Right lobe of liver (tissue), 6 donors: ENCODE data around the gene RDX. TPM values are rescaled to one million over a fixed set of nuclear protein-coding genes. Genes with fewer than 3 reads are reported as not detected.
A peak's percentile ranks its signal among the peaks of the same experiment; 100 is the strongest.

Experiments
- ATAC-seq, 4 donors: fragments of 200-7000 bp; cut with Tn5 transposase; one replicate each; pipeline ENCODE4 v1.9.1; 2020; ENCODE audit warnings: mild to moderate bottlenecking in 4 of 4, moderate library complexity in 4 of 4
- DNase-seq, 3 donors: peaks; one replicate each; pipeline ENCODE4 v3.0.0-alpha.2; 2020
- H3K27ac ChIP-seq, 3 donors: fragments of 200-600 bp; one replicate each; pipeline ENCODE4 v1.8.0; 2022
- H3K27me3 ChIP-seq, 2 donors: fragments of 200-600 bp; one replicate each; pipeline ENCODE4 v1.8.0; 2022
- H3K36me3 ChIP-seq, 4 donors: fragments of 200-600 bp; sonication (generic) in 1 of 4; one replicate each; pipeline versions ENCODE4 v1.5.1 to v1.8.0; 2017 to 2022; ENCODE audit warnings: control low read depth in 1 of 4
- H3K4me1 ChIP-seq, 4 donors: fragments of 200-600 bp; sonication (generic) in 1 of 4; one replicate each; pipeline versions ENCODE4 v1.5.1 to v1.8.0; 2017 to 2022; ENCODE audit warnings: control low read depth in 1 of 4
- H3K4me3 ChIP-seq, 3 donors: fragments of 200-600 bp; one replicate each; pipeline ENCODE4 v1.8.0; 2022
- H3K9me3 ChIP-seq, 4 donors: fragments of 200-600 bp; sonication (generic) in 1 of 4; one replicate each; pipeline versions ENCODE4 v1.5.1 to v1.8.0; 2017 to 2022; ENCODE audit warnings: control low read depth in 1 of 4
- POLR2A ChIP-seq: fragments of 450-650 bp; IDR thresholded peaks from one replicate; pipeline ENCODE4 v1.6.1; 2017; ENCODE audit warnings: antibody characterized with exemption, mild to moderate bottlenecking
- WGBS: methylation state at CpG from one replicate; pipeline ENCODE4 v1.1.6; 2018; ENCODE audit warnings: low coverage, low lambda C conversion rate; ENCODE audit not compliant: insufficient coverage; ENCODE audit errors: missing lambda C conversion rate; 5-methylcytosine and 5-hydroxymethylcytosine counted together
- intact Hi-C, 2 donors: fragments of 100-400 bp; cut with DNase I; formaldehyde crosslinking; loops; one replicate each; pipeline versions ENCODE4 v1.11.2 to v1.14.1; 2022
- total RNA-seq, 6 experiments: library from RNA; depleted of rRNA in 2 of 6; stranded (reverse); fragments of >200 nt in 2 of 6; fragmentation: NEBNext Ultra II Directional in 3 of 6; extraction: Animal tissue kit (Norgen Biotek cat#: 25700) in 3 of 6; gene quantifications; one replicate each; pipeline versions ENCODE4 v1.1.0 to v1.2.4, GENCODE V29; 2016 to 2023
- TF ChIP-seq, protein P1 (sequence below), 4 donors: fragments of 200-600 bp in 3 of 4; fragments of 450-650 bp in 1 of 4; IDR thresholded peaks; one replicate each; pipeline versions ENCODE4 v1.5.1 to v1.8.0; 2016 to 2022; ENCODE audit warnings: antibody characterized with exemption in 4 of 4, mild to moderate bottlenecking in 2 of 4
- donor health status: DM: no; HTN: yes; CAD: no.
- donor health status: DM: no; HTN: no; CAD: no.
- donor health status: DM: no; HTN: no; CAD: no.
- donor health status: DM: no; HTN: yes; CAD: no.
- donor health status: DM: no; HTN: yes; CAD: no.

RDX gene
- total RNA-seq, 6 experiments from 2014 or later = 47.1 to 87.8 (median 81.8) TPM

DNA sequence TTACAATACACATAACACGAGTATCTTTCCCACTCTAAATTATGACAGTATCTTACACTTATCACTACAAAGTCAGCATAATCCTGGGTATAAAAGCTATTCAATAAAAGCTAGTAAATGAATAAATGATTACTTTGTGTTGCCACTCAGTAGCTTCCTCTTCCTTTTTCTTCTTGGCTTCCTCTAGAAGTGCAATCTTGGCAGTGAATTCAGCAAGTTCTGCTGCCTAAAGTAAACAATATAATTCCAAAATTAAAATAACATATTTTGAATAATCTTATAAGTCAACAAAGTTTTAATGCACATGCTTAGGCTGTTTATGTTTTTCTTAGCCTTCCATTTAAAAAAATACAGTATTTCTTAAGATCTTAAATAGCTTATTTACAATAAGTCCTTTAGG, 60.4 kb downstream of the RDX start:
- H3K27me3 ChIP-seq = no peaks in the 10 kb centered on the region
- DNase-seq (no peak), ATAC-seq (peak in 1 of 4 donors; percentile 36)
- WGBS = 75% methylated on average over 1 of the region's 1 CpG
- intact Hi-C loops = no loop called here
- no peaks in the 10 kb centered on the region for H3K9me3 ChIP-seq
- H3K36me3 ChIP-seq = peaks cover 0 to 59% (median 17%) of the 10 kb centered on the region in 4 donors
- H3K4me3 ChIP-seq = no peak overlapping the region
- no peaks in the 10 kb centered on the region for H3K4me1 ChIP-seq
- no peak overlapping the region for H3K27ac ChIP-seq
- no peak for TF ChIP-seq POLR2A

DNA sequence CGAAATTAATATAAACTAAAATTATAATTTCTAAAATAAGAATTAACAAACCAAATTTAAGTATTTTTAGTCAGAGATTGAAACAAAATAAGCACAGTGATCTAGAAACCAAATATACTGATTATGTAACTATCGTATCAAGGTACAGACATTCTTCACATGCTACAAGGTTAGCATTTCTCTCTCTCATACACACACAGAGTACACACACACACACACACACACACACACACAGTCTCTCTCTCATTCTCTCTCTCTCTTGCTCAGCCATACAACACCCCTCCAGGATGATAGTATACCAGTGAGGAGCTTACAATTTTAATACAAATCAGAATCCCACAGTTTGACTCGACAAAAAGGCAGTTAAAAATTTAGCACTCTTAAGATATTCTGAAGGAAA, 66.0 kb downstream of the RDX start:
- Histone ChIP-seq H3K27me3 (no peaks in the 10 kb centered on the region), H3K4me1 (no peaks in the 10 kb centered on the region), H3K36me3 (peaks cover 0 to 38% (median 13%) of the 10 kb centered on the region in 4 donors), H3K4me3 (no peak overlapping the region), H3K27ac (peak overlapping the region in 1 of 3 donors; percentile 51), H3K9me3 (no peaks in the 10 kb centered on the region)
- 50% methylated on average over 3 of the region's 3 CpGs for WGBS
- DNase-seq = no peak
- peak; percentile 79 to 98 (median 86) for ATAC-seq
- intact Hi-C loops = no loop called here
- TF ChIP-seq, protein P1, sequence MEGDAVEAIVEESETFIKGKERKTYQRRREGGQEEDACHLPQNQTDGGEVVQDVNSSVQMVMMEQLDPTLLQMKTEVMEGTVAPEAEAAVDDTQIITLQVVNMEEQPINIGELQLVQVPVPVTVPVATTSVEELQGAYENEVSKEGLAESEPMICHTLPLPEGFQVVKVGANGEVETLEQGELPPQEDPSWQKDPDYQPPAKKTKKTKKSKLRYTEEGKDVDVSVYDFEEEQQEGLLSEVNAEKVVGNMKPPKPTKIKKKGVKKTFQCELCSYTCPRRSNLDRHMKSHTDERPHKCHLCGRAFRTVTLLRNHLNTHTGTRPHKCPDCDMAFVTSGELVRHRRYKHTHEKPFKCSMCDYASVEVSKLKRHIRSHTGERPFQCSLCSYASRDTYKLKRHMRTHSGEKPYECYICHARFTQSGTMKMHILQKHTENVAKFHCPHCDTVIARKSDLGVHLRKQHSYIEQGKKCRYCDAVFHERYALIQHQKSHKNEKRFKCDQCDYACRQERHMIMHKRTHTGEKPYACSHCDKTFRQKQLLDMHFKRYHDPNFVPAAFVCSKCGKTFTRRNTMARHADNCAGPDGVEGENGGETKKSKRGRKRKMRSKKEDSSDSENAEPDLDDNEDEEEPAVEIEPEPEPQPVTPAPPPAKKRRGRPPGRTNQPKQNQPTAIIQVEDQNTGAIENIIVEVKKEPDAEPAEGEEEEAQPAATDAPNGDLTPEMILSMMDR (IDR thresholded peaks at IDR 0.05) = no peak

DNA sequence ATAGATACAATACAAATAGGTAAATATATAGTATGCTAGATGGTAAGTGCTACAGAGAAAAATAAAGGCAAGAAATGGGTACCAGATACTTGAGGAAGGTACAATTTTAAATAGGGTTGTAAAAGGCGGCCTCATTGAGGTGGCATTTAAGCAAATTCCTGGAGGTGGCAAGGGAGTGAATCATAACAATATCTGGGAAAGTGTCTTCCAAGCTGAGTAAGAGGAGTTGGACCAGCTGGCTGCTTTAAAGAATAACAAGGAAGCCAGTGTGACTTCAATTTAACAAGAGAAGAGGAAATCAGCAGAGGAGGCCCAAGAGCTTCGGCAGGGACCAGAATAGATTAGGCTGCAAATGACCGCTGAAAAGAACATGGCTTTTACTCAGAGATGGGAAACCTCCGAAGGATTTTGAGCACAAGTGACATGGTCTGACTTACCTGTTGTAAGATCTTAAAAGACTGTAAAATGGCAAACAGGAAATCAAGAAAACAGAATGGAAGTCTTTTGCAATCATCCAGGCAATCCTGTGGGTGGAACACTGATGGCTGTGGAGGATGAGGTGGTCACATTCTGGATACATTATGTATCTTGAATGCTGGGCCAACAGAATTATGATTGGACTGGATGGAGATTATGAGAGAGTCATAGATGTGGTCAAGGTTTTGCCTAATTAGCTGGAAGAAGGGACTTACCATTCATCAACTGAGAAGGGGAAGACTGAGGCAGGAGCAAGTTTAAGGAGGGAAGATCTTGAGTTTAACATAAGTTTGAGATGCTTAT, 77.2 kb downstream of the RDX start:
- no peak for DNase-seq
- ATAC-seq = no peak
- TF ChIP-seq POLR2A = no peak
- TF ChIP-seq, protein P1 (IDR thresholded peaks at IDR 0.05) = no peak
- H3K4me1 ChIP-seq = no peaks in the 10 kb centered on the region
- intact Hi-C loops = no loop called here
- H3K4me3 ChIP-seq = no peak overlapping the region
- WGBS = 88% methylated on average over 3 of the region's 4 CpGs
- H3K9me3 ChIP-seq = no peaks in the 10 kb centered on the region
- H3K27me3 ChIP-seq = no peaks in the 10 kb centered on the region
- H3K36me3 ChIP-seq = no peaks in the 10 kb centered on the region
- H3K27ac ChIP-seq = no peak overlapping the region

DNA sequence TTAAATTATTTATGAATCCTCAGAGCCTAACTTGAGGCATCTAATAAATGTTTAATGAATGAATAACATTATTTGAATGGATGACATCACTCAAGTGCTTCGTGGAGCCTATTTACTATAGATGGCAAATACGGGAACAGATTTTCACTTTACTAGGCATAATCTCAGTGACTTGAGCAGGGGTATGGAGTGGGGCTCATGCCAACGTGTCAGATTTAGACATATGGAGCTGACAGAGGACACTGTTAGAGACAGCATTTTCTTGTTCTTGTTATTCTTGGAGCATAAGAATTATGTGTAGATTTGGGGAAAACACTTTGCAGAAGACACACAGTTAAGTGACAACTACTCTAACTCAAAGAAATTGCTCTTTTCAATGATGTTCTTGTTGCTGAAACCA, 78.5 kb downstream of the RDX start:
- intact Hi-C loops = no loop called here

More for the DNA sequence above, 78.5 kb downstream of the RDX start:
- TF ChIP-seq, protein P1 (IDR thresholded peaks at IDR 0.05) = no peak
- TF ChIP-seq POLR2A = no peak
- H3K9me3 ChIP-seq = no peaks in the 10 kb centered on the region
- no peak for ATAC-seq
- 48% methylated on average over 3 of the region's 3 CpGs for WGBS
- no peak overlapping the region for H3K4me3 ChIP-seq
- no peak overlapping the region for H3K27ac ChIP-seq
- H3K27me3 ChIP-seq = no peaks in the 10 kb centered on the region
- no peaks in the 10 kb centered on the region for H3K4me1 ChIP-seq
- no peaks in the 10 kb centered on the region for H3K36me3 ChIP-seq
- no peak for DNase-seq
